NB4 (cell line): ENCODE data around the gene WIF1.

Experiments used
- MYC ChIP-seq: IDR thresholded peaks from 2 replicates; pipeline ENCODE4 v1.6.1; 2011; ENCODE audit warnings: low read depth, low read length
- POLR2A ChIP-seq: IDR thresholded peaks from 2 replicates; pipeline ENCODE4 v1.6.1; 2011; ENCODE audit warnings: mild to moderate bottlenecking; ENCODE audit not compliant: insufficient read length; ENCODE audit errors: extremely low read depth
- TF ChIP-seq, protein P1 (sequence below): IDR thresholded peaks from one replicate; pipeline ENCODE4 v1.5.1; 2012; ENCODE audit warnings: low read depth, low read length
- TF ChIP-seq, protein P2 (sequence below): IDR thresholded peaks from 2 replicates; pipeline ENCODE4 v1.6.1; 2011; ENCODE audit warnings: low read depth, low read length

DNA sequence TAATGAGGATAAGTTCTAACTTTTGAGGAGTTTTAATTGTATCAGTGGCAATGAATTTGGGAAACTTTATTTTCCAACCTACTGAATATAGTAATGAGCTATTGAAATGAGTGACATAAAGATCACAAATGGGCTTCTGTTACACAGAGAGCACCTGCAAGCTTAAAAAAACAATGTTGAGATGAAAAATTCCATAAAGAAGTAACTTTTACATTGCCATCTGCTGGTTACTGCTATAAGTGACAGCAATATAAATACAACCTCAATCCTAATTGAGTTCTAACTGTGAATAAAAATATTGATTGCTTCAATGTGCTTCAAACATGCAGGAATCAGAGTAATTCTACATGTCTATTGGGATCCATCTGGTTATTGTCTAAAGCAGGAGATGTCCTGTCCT is 14.2 kb downstream of the WIF1 start:
- TF ChIP-seq, protein P1, sequence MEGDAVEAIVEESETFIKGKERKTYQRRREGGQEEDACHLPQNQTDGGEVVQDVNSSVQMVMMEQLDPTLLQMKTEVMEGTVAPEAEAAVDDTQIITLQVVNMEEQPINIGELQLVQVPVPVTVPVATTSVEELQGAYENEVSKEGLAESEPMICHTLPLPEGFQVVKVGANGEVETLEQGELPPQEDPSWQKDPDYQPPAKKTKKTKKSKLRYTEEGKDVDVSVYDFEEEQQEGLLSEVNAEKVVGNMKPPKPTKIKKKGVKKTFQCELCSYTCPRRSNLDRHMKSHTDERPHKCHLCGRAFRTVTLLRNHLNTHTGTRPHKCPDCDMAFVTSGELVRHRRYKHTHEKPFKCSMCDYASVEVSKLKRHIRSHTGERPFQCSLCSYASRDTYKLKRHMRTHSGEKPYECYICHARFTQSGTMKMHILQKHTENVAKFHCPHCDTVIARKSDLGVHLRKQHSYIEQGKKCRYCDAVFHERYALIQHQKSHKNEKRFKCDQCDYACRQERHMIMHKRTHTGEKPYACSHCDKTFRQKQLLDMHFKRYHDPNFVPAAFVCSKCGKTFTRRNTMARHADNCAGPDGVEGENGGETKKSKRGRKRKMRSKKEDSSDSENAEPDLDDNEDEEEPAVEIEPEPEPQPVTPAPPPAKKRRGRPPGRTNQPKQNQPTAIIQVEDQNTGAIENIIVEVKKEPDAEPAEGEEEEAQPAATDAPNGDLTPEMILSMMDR, result no peak
- TF ChIP-seq POLR2A (no peak), MYC (no peak)
- TF ChIP-seq, protein P2, sequence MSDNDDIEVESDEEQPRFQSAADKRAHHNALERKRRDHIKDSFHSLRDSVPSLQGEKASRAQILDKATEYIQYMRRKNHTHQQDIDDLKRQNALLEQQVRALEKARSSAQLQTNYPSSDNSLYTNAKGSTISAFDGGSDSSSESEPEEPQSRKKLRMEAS, result no peak
